Nephron (organoid): ENCODE measurements around the gene PDGFB.
A peak's percentile ranks its signal among the peaks of the same experiment; 100 is the strongest.

Experiments used
- H3K27ac Mint-ChIP-seq, 3 experiments: 2 replicates each; pipeline ENCODE4 v1.8.0; 2020; ENCODE audit warnings: mixed read lengths in 3 of 3, mild to moderate bottlenecking in 2 of 3, moderate library complexity in 1 of 3
- H3K27me3 Mint-ChIP-seq: 2 replicates; pipeline ENCODE4 v1.8.0; 2021; ENCODE audit warnings: low read depth, mild to moderate bottlenecking, moderate library complexity, mixed read lengths
- H3K36me3 Mint-ChIP-seq: 2 replicates; pipeline ENCODE4 v1.8.0; 2020; ENCODE audit warnings: low read depth, mixed read lengths
- H3K4me1 Mint-ChIP-seq: 2 replicates; pipeline ENCODE4 v1.8.0; 2020; ENCODE audit warnings: mixed read lengths
- H3K4me3 Mint-ChIP-seq, 3 experiments: 2 replicates each; pipeline ENCODE4 v1.8.0; 2020; ENCODE audit warnings: mild to moderate bottlenecking in 3 of 3, mixed read lengths in 3 of 3, moderate library complexity in 2 of 3
- H3K9me3 Mint-ChIP-seq: 2 replicates; pipeline ENCODE4 v1.8.0; 2020; ENCODE audit warnings: mixed read lengths
- CTCF ChIP-seq, 3 experiments: fragments of 200-600 bp; sonication (generic); IDR thresholded peaks; one replicate each; pipeline ENCODE4 v1.5.0; 2021; ENCODE audit warnings: antibody characterized with exemption in 3 of 3; ENCODE audit not compliant: unreplicated experiment in 3 of 3

PDGFB gene

GRCh38 chr22:39268645-39269044 lies 23.9 kb upstream of the PDGFB start:
- Mint-ChIP-seq H3K36me3 (no peaks in the 10 kb centered on the region), H3K4me3 (no peak overlapping the region), H3K4me1 (no peaks in the 10 kb centered on the region), H3K27ac (peak overlapping the region in 2 of 3 experiments; percentile 67 to 76), H3K27me3 (peaks cover 3% of the 10 kb centered on the region), H3K9me3 (peaks cover 2% of the 10 kb centered on the region)
- TF ChIP-seq CTCF (IDR thresholded peaks at IDR 0.05; ENCODE audit: unreplicated experiment in 3 of 3): no peak

- Mint-ChIP-seq H3K9me3 (peaks cover 2% of the 10 kb centered on the region), H3K27me3 (peaks cover under 1% of the 10 kb centered on the region), H3K4me1 (no peaks in the 10 kb centered on the region), H3K27ac (no peak overlapping the region), H3K4me3 (no peak overlapping the region), H3K36me3 (no peaks in the 10 kb centered on the region)
- TF ChIP-seq CTCF (IDR thresholded peaks at IDR 0.05; ENCODE audit: unreplicated experiment in 3 of 3): no peak
Observed at GRCh38 chr22:39267974-39268373, 23.2 kb upstream of the PDGFB start.

GRCh38 chr22:39266398-39267030 lies 21.7 kb upstream of the PDGFB start:
- peak overlapping the region in 1 of 3 experiments; percentile 52 for H3K27ac Mint-ChIP-seq
- H3K4me1 Mint-ChIP-seq: no peaks in the 10 kb centered on the region

GRCh38 chr22:39265143-39265886 lies 20.5 kb upstream of the PDGFB start:
- H3K27ac Mint-ChIP-seq: no peak overlapping the region
- no peak overlapping the region for H3K4me3 Mint-ChIP-seq
- no peaks in the 10 kb centered on the region for H3K36me3 Mint-ChIP-seq
- H3K4me1 Mint-ChIP-seq: no peaks in the 10 kb centered on the region
- peaks cover 10% of the 10 kb centered on the region for H3K9me3 Mint-ChIP-seq
- no peaks in the 10 kb centered on the region for H3K27me3 Mint-ChIP-seq
- TF ChIP-seq CTCF (IDR thresholded peaks at IDR 0.05; ENCODE audit: unreplicated experiment in 3 of 3): no peak

More at GRCh38 chr22:39266398-39267030, 21.7 kb upstream of the PDGFB start:
- TF ChIP-seq CTCF (IDR thresholded peaks at IDR 0.05; ENCODE audit: unreplicated experiment in 3 of 3): no peak
- H3K4me3 Mint-ChIP-seq: no peak overlapping the region
- no peaks in the 10 kb centered on the region for H3K27me3 Mint-ChIP-seq
- H3K36me3 Mint-ChIP-seq: no peaks in the 10 kb centered on the region
- peaks cover 12% of the 10 kb centered on the region for H3K9me3 Mint-ChIP-seq

- no peak for TF ChIP-seq CTCF (IDR thresholded peaks at IDR 0.05; ENCODE audit: unreplicated experiment in 3 of 3)
- Mint-ChIP-seq H3K27me3 (peaks cover 3% of the 10 kb centered on the region), H3K4me3 (no peak overlapping the region), H3K27ac (peak overlapping the region in 1 of 3 experiments; percentile 22), H3K4me1 (no peaks in the 10 kb centered on the region), H3K9me3 (peaks cover 10% of the 10 kb centered on the region), H3K36me3 (no peaks in the 10 kb centered on the region)
Observed at GRCh38 chr22:39264349-39265038, 19.7 kb upstream of the PDGFB start.
